ENCODE results near the gene FGGY.

FGGY gene

DNA sequence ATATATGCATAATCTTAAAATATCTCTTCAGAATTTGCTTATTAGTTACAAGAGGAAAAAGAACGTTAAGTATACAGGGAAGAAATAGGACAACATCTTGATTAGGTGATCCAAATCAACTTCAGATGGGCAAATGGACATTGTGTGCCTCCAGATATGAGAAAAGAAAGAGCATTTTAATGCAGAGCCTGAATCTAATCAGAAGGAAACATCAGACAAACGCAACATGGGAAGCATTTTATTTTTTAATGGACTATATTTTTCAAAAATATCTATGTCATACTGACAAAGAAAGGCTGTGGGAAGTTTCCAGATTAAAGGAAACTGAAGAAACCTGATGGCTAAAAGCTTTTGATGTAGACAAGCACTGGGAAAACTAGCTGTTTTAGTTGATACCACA, 466.5 kb downstream of the FGGY start:
- no peak overlapping the region for H3K4me3 ChIP-seq (ENCODE audit: low read length)
- DNase-seq (ENCODE audit: low read depth): no peak
- no peak for TF ChIP-seq CTCF (conservative IDR thresholded peaks at IDR 0.05; ENCODE audit: low read depth, low read length)

- no peak for TF ChIP-seq CTCF (conservative IDR thresholded peaks at IDR 0.05; ENCODE audit: low read depth, low read length)
- DNase-seq (ENCODE audit: low read depth): no peak
- no peak overlapping the region for H3K4me3 ChIP-seq (ENCODE audit: low read length)
These were observed 468.3 kb downstream of the FGGY start for GRCh38 chr1:59765011-59765730.

DNA sequence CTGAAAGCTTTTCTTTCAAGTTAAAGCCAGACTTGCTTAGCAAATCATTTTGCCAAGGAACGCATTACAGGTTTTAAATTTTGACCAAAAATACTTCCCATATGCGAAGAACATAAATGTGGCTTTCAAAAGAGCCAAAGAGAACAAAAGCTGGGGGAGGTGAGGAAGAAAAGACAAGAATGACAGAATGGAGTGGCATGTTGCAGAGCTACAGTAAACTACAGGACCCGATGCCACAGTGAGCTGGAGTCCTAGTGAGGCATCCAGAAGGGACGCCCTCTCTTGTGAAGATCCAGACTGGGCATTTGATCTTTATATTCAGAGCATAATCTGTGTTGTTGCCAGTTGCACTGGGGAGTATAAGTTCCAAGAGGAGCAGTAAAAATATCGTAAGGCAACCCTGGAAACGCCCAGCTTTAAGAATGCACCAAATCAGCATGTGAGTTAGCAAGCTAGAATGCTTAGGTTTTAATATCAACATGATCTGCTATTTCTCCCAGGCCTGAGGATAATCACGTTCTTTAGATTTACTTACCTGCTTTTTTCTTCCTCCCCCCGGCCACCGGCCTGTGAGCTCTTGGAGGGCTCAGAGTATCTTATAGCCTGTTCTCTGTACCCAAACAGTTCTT, 469.4 kb downstream of the FGGY start:
- H3K4me3 ChIP-seq (ENCODE audit: low read length): no peak overlapping the region
- DNase-seq (ENCODE audit: low read depth): no peak
- TF ChIP-seq CTCF (conservative IDR thresholded peaks at IDR 0.05; ENCODE audit: low read depth, low read length): no peak

GRCh38 chr1:59767119-59767518, 470.2 kb downstream of the FGGY start:
- no peak for DNase-seq (ENCODE audit: low read depth)

DNA sequence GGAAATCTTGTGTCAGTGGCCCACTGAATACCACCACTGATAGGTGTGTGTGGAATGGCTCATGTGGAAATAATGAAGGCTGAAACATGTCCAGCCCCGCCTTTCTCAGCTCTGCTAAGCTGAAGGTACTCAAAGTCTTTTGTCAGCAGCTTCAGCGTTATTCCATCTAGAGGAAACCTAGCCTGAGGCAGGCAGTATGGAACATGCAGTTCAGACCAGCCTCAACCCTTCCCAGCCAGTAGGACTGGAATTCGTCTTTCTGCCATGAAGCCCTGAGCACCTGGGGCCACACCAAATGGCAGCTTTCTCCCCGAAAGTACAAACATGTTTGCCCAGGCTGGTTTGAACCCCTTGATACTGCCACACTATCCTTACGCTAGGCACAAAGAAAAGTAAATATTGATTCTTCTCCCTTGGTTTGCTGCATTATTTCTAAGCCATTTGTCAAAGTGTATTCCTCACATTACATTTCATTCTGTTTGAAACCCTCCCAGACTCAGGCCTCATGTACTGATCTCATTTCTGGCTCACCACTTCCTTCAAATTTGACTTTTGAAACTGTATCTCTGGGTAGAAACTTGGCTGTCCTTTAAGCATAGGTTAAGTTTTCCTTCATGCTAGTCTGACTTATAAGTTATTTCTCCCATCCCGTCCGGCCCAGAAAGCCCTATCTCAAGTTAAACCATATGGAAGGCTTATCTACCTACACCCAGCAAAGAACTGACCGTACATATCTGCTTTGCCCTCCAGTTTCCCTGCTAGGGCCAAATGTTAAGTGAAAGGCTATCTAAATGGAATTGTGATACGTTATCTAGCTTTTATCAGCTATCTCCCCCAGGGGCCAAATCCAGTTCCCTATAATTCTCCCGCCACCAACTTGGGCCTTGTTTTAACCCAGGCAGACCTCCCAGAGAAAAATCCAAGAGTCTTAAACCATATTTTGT, 472.2 kb downstream of the FGGY start:
- H3K4me3 ChIP-seq (ENCODE audit: low read length): no peak overlapping the region
- no peak for TF ChIP-seq CTCF (conservative IDR thresholded peaks at IDR 0.05; ENCODE audit: low read depth, low read length)
- DNase-seq (ENCODE audit: low read depth): no peak

More at GRCh38 chr1:59767119-59767518, 470.2 kb downstream of the FGGY start:
- no peak for TF ChIP-seq CTCF (conservative IDR thresholded peaks at IDR 0.05; ENCODE audit: low read depth, low read length)
- H3K4me3 ChIP-seq (ENCODE audit: low read length): no peak overlapping the region

DNA sequence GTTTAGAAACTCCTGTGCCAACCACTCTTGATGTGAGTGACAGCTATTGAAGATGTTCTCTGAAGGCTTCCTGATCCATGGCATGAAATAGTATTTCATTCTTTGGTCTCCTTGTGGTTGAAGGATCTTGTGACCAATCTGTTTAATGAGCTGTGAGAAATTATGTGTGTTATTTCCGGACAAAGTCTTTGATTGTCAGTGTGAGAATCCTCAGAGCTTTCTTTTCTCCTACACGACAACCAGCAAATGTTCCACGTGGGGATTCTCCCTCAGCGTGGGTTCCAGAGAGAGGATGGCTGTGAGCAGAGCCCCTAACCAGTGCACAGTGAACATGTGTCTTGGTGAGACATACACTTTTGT, 472.8 kb downstream of the FGGY start:
- TF ChIP-seq CTCF (conservative IDR thresholded peaks at IDR 0.05; ENCODE audit: low read depth, low read length): no peak

More for the DNA sequence above, 472.8 kb downstream of the FGGY start:
- no peak for DNase-seq (ENCODE audit: low read depth)
- H3K4me3 ChIP-seq (ENCODE audit: low read length): no peak overlapping the region

Data from retinal pigment epithelial cell (primary cell).